Fibroblast of skin of right quadriceps (primary cell): ENCODE data around the gene XAGE2.
"Not testable (repeated sequence)": the region's sequence is repeated elsewhere in the genome, so short reads cannot be mapped to it uniquely, and the experiment has no call there.

Source experiments
- DNase-seq: peaks from one replicate; pipeline ENCODE4 v3.0.0-alpha.2; 2013

Gene XAGE2, protein sequence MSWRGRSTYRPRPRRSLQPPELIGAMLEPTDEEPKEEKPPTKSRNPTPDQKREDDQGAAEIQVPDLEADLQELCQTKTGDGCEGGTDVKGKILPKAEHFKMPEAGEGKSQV

GRCh38 chrX:52368368-52369055 is at the start of gene XAGE2:
XAGE2 (plus strand) TSS chrX:52369021; CDS start chrX:52370015, 994 bp downstream.
- no peak for DNase-seq

DNA sequence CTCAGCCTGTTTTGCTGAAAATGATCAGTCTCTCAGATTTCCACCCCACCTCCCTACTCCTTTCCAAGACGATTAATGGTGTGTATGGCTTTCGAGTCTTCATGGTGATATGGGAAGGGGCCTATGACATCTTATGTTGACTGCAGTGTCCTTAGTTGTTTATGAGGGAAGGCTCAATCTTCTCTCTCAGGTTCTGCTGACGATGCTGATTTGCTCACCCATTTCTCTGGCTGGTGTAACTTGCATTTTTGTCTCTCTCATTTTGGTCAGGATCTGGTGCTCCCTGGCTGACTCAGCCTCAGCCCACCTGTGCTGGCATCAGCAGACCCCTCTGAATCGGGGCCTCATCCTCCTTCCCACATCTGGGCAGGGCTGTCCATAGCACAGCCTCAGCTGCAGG is 31.4 kb upstream of the XAGE2 start:
- DNase-seq, result no peak

DNA sequence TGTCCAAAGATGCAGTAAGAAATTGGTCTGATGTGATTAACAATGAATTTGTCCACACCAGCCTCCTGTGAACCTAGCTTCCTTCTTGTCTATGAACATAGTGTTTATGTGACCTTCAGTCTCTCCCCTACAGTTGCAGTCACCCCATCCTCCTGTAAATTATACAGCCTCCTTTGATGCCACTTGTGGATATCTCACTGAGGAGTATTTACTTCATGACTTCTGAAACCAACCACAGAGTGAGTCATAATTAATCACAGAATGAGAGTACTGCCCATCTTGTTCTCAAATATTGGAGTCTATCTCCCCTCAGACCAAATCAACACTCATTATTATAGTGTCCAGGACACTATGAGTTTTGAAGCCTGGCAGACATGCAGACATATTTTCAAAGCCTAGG is 27.3 kb upstream of the XAGE2 start:
- no peak for DNase-seq

DNA sequence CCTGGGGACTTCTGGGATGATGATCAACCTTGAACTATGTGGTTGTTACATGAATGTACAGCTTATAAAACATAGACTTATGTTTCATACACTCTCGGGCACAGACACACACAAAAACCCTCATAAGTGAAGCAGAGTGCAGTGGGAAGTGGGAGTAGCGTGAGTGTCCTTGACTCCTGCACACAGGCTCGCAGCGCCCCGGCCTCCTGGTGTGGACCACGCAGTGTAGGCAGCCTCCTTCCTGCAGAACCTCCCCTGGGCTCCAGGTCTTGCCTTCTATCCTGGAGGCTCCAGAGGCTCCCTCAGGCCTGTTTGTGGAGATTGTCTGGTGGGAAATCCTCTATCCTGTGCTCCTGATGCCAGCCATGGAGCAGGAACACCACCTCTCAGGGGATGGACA is 25.7 kb upstream of the XAGE2 start:
- not testable (repeated sequence) for DNase-seq

DNA sequence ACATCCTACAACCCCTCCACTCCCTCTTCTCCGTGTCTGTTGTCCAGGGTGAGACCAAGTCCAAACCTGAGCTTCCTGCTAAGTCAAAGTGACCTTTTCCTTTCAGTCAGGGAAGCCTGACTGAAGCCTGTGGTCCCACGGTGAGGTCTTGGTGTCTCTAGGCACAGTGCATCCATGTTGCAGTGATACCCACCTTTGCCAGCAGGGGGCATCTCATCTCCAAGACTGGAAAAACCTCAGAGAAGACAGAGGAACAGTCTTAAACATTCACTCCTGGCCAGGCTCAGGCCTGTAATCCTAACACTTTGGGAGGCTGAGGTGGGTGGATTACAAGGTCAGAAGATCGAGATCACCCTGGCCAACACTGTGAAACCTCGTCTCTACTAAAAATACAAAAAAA is 23.4 kb upstream of the XAGE2 start:
- peak; percentile 17 for DNase-seq

DNA sequence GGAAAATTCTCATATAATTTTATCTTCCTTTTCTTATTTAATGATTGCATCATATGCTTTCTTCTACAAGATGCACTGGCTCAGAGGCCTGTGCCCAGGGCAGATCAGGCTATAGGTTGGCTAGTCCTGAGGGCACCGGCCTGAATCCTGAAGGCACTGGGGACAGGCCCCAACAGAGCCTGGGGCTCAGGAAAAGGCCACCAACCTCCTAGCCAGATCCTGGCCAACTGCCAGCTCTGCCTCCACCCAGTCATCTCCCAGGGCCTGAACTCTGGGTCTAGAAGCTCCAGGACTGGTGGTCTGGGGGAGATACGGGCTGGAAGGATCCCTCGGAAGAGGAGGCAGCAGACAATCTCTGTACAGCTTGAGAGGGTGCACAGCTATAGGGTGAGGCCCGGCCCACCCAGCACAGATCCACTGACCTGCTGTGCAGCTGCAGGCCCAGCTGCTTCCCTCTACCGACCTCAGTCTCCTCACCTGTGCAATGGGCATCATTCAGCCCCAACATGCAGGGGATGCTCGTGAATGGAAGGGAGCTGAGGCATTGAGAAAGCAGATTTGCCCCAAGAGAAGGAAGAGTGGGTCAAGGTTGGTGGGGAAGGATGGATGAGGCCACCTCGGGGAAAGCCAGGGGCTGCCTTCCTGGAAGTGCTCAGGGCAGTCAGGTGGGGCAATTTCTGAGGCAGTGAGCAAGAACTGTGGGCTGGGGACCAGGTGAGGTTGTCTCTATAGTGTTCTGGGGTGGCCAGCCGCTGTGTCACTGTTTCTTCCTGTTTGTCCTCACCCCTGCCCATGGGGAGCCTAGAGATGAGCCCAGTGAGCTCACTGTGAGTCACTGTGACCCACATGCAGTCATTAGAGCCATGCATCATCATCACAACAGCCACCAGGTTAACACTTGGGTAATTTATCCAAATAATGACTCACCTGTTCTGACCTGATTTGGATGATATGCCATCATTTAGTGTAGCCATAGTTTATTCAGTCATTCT is 22.4 kb upstream of the XAGE2 start:
- peak; percentile 4 for DNase-seq

GRCh38 chrX:52349681-52350080 is 19.1 kb upstream of the XAGE2 start:
- no peak for DNase-seq

DNA sequence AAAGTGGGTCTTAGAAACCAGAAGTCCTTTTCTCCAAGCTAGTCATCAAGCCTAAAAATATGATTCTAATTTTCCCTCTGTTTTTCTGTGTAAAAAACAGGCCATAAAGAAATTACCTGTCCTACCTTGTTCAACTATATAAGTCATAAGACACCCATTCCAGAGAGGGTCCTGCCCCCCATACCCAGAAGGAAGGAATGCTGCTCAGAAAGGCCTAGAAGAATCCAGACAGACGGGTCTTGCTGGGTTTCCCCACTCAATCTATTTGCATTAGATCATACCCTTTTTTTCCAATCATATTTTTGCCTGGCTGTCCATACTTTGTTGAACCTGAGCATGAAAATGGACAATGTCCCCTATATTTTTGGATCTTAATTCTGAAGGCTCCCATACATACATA is 16.3 kb upstream of the XAGE2 start:
- no peak for DNase-seq

DNA sequence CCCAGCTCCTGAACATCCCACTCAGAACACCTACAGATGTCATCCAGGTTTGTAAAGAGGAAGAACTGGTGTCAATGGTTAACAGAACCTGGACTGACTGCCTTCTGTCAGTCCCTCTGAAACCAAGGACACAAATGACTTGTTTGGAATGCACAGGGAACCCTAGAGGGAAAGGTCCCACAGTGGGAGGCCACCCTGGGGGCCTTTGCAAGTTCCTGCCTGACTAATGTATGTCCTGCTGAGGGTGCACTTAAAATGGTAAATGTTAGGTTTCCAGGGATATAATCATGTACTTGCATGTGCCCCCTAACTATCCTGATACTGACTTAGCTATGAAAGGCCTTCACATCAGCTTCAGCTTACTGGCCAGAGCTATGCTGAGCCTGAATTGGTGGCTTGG is 15.0 kb upstream of the XAGE2 start:
- no peak for DNase-seq

GRCh38 chrX:52355108-52355507 is 13.7 kb upstream of the XAGE2 start:
- no peak for DNase-seq

DNA sequence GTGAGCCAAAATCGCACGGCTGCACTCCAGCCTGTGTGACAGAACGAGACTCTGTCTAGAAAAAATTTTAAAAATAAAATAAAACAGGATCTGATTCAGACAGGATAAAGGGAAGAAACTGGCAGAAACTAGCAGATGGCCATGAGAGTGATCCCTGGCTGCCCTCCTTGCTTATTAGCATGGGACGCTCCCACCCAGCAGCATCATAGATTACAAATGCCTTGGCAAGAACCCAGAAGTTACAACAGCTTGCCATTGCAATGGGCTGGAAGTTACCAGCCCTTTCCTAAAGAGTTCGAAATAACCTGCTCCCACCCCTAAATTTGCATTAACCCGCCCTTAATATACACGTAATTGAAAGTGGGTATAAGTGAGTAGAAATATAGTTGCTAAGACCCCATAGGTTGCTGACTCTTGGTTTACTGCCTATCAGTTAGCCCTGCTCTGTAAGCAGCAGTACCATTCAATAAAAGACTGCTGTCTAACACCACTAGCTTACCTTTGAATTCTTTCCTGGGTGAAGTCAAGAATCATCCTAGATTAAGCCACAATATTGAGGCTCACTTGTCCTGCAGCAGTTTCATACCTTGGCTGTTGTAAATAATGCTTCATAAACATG is 9.1 kb upstream of the XAGE2 start:
- DNase-seq, result no peak

DNA sequence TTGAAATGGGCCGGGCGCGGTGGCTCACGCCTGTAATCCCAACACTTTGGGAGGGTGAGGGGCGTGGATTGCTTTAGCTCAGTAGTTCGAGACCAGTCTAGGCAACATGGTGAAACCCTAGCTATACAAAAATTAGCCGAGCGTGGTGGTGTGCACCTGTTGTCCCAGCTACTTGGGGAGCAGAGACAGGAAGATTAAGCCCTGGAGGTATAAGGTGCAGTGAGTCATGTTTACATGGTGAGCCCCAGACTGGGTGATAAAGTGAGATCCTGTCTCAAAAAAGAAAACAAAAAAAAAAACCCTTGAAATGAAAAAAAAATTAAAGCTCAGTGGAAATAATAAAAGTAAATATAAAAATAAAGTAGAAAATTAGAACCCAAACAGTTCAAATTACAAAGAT is 6.9 kb upstream of the XAGE2 start:
- no peak for DNase-seq

- no peak for DNase-seq
These were observed 5.5 kb upstream of the XAGE2 start for GRCh38 chrX:52363247-52363883.

DNA sequence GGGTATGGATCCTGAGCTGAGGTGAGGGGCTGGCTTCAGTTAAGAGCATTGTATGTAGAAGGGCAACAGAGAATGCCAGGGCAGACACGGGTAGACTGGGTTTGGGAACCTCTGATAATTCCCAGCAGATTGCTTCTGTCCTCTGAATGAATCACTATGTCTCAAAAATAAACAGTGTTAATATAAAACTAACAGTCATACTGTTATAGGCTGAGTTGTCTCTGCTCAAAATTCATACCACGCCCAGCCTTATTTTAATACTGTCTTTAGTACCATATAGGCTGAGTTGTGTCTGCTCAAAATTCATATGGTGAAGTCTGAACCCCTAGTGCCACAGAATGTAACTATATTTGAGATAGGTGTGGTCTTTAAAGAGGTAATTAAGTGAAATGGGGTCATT is 10.0 kb downstream of the XAGE2 start:
- DNase-seq, result no peak

DNA sequence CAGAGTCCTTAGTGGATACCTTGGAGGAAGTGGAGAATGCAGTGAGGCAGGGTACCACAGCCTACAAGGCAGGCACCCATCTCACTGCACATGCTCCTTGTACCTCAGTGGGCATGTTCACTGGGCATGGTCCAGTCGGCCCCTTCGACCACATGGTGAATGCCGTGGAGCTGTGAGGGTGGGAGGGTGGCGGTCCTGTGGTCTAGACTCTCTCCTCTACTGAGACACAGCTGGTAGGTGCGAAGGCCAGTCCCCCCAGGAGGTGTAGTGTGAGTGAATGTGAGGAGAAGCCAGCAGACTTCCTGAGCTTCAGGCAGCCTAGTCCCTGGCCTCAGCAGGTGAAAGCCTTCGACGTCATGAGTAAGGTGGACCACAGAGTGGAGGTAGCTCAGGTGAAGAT is 12.2 kb downstream of the XAGE2 start:
- no peak for DNase-seq

DNA sequence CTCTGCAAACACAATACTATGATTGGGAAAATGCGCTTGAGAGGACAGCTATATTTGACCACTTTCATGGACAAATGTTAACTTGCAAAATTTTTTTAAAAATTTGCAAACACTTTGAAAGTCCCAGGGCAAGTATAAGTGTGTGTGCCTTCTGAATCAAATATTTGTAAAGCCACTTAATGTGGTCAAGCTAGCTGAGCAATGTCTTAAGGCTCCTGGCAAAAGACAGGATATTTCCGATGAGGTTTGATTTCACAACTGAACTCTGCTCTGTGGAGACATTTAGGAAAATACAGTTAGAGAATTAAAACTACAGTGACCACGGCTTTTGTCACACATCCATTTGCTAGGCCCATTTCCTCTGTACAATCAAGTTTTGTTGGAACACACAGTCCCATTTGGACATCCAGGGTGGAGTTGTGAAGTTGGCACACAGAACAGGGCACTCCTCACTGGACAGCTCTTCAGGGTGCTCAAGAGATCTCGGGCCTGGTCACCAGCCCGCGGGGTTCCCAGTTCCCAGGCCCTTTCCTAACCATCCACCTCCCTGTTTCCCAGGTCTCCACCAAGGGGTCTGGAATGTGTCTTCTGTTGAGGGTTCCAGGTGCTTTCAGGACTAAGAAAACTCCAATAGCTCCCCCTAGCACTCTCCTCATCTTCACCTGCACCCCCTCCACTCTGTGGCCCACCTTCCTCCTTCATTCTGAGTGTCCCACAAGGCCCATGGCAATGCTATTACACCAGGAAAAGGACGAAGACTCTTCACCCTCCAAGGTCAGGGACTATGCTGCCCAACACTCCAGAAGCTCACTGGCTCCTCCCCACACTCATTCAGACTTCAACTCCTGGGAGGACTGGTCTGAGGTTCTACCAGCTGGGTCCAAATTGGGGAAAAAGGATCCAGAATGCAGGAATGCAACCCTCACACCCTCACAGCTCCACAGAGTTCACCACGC is 41.9 kb downstream of the XAGE2 start:
- no peak for DNase-seq

GRCh38 chrX:52415304-52415703 is 46.5 kb downstream of the XAGE2 start:
- no peak for DNase-seq

GRCh38 chrX:52416816-52417215 is 48.0 kb downstream of the XAGE2 start:
- DNase-seq, result no peak

DNA sequence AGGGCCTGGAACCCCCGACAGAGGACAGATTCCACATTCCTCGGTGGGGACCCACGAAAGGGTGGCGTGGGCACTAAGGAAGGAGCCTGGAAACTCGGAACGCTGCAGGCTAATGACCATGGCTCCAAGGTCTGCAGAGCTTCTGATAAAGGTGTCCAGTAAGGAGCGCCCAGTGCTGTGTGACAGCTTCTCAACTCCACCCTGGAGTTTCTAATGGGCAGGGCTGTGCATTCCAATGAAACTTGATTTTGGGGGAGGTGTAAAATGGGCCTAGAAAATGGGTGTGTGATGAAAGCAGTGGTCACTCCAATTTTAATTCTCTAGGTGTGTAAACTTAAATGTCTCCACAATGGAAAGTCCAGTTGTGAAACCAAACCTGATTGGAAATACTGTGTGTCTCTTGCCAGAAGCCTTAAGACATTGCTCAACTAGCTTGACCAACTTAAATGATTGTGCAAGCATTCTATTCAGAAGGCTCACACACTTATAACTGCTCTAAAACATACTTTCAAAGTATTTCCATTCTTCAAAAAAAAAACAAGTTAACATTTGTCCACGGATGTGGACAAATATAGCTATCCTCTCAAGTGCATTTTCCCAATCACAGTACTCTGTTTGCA is 52.1 kb downstream of the XAGE2 start:
- peak; percentile 3 for DNase-seq

DNA sequence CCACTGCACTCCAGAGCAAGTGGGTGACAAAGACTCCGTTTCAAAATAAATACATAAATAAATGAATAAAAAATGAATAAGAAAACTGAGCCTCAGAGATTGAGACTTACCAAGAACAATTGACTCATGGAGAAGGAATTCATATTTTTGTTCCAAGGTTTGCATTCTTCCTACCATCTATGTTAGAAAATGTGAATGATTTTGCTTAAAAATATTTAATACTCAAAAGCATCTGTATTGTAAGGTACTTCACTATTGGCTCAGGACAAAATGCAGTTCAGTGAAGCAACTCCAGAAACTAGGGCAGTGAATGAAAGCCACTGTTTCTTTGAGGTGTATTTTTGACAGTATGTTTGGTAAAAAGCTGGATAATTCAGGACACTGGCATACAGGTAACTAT is 54.1 kb downstream of the XAGE2 start:
- peak; percentile 73 for DNase-seq

DNA sequence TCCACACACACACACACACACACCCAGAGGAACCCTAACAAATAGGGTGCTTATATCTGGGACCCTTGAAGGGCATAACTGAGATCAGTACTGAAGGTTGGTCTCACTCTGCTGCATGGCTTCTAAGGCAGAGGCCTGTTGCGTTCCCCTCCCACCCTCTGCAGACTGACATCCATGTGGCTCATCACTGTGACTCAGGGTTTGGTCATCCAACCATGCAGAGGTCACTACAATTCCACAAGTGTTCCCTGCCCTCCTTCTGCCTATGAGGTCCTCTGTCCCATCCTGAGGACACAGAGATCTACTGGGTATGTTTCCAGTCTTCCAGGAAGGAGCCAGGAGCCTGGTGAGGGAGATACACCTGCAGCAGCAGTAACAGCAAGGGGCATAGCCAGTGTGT is 55.8 kb downstream of the XAGE2 start:
- DNase-seq, result peak; percentile 39
